LNCAP (cell line): Measurements from ENCODE around the gene ADK.

Source experiments
- CTCF ChIP-seq: fragments of 450-650 bp; IDR thresholded peaks from 2 replicates; pipeline ENCODE4 v1.5.1; 2017; ENCODE audit warnings: mild to moderate bottlenecking

ADK gene

GRCh38 chr10:74431816-74432215 is 280.8 kb downstream of the ADK start:
- TF ChIP-seq CTCF = no peak

- no peak for TF ChIP-seq CTCF
Measured at GRCh38 chr10:74432841-74433594, 282.0 kb downstream of the ADK start.

- TF ChIP-seq CTCF = no peak
Measured at GRCh38 chr10:74433595-74433956, 282.6 kb downstream of the ADK start.

- no peak for TF ChIP-seq CTCF
Measured at GRCh38 chr10:74433993-74434392, 283.0 kb downstream of the ADK start.

GRCh38 chr10:74434547-74434946 is 283.5 kb downstream of the ADK start:
- TF ChIP-seq CTCF = no peak

- no peak for TF ChIP-seq CTCF
Measured at GRCh38 chr10:74436523-74437170, 285.6 kb downstream of the ADK start.

GRCh38 chr10:74437822-74438221 is 286.8 kb downstream of the ADK start:
- TF ChIP-seq CTCF = no peak
